Measurements from ENCODE around the gene CCNA2. TPM values are rescaled to one million over a fixed set of nuclear protein-coding genes. Genes with fewer than 3 reads are reported as not detected.
A peak's percentile ranks its signal among the peaks of the same experiment; 100 is the strongest.

The CCNA2 gene
- total RNA-seq, 1 experiment from 2014 or later, result 59.1 TPM

DNA sequence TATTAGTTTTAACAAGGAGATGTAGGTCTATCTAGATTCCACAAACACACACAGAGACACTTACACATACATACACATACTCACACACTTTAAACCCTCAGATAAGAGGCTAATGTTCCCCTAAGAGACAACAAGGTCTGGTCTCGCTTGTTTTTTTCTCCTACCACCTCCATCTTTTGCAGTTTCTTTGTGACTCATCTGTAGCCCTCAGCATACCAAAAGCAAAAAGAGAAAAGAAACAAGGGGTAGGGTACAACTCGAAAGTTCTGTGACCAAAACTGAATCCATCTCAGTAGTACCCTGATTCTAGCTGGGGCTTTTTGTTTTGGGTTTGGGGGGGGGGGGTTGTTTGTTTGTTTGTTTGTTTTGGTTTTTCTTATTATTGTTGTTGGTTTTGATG, 34.8 kb downstream of the CCNA2 start:
- Histone ChIP-seq H3K9me2 (replicated peaks; ENCODE audit: low read length) (no peaks in the 10 kb centered on the region), H3K36me3 (ENCODE audit: low read depth, low read length) (no peaks in the 10 kb centered on the region), H3K79me2 (ENCODE audit: low read length) (no peaks in the 10 kb centered on the region), H4K20me1 (ENCODE audit: low read length) (no peaks in the 10 kb centered on the region), H3K4me2 (ENCODE audit: low read length) (0 out of 2 replicates have a peak overlapping the region, but pooled peaks have one; percentile 75), H3K4me1 (ENCODE audit: insufficient read depth, low read length) (peaks cover 38% of the 10 kb centered on the region), H2AFZ (ENCODE audit: low read length) (no peak overlapping the region), H3K9me3 (ENCODE audit: low read length) (no peaks in the 10 kb centered on the region), H3K9ac (ENCODE audit: low read length) (no peak overlapping the region), H3K27ac (ENCODE audit: low read length) (peak overlapping the region; percentile 59; the same call in 1 of the 2 replicates), H3K4me3 (ENCODE audit: low read length) (no peak overlapping the region), H3F3A (ENCODE audit: low read length, unreplicated experiment) (peaks cover 3% of the 10 kb centered on the region), H3K27me3 (ENCODE audit: low read length) (no peaks in the 10 kb centered on the region)
- no peak for ATAC-seq
- no peak for DNase-seq
- POLR2A ChIA-PET (ENCODE audit: unreplicated experiment), result no interaction called here
- no peak for TF ChIP-seq CTCF (conservative IDR thresholded peaks at IDR 0.05; ENCODE audit: low read depth, low read length)
- no peak for TF ChIP-seq EZH2 (IDR thresholded peaks at IDR 0.05; ENCODE audit: low read length, unreplicated experiment)
- no peak for TF ChIP-seq EZH2phosphoT487 (IDR thresholded peaks at IDR 0.05; ENCODE audit: borderline replicate concordance, low read length)
- CTCF ChIA-PET, result no interaction called here
- intact Hi-C loops (cut with micrococcal nuclease), result no loop called here
- BruUV-seq (replicated peaks), result no TSS peak

- no peaks in the 10 kb centered on the region for H3K9me2 ChIP-seq (replicated peaks; ENCODE audit: low read length)
- no TSS peak for BruUV-seq (replicated peaks)
- H4K20me1 ChIP-seq (ENCODE audit: low read length), result no peaks in the 10 kb centered on the region
- H3K79me2 ChIP-seq (ENCODE audit: low read length), result no peaks in the 10 kb centered on the region
- H3K4me1 ChIP-seq (ENCODE audit: insufficient read depth, low read length), result peaks cover 37% of the 10 kb centered on the region
- H3K27me3 ChIP-seq (ENCODE audit: low read length), result no peaks in the 10 kb centered on the region
- H3K9ac ChIP-seq (ENCODE audit: low read length), result no peak overlapping the region
- no peaks in the 10 kb centered on the region for H3K9me3 ChIP-seq (ENCODE audit: low read length)
- no peaks in the 10 kb centered on the region for H3K36me3 ChIP-seq (ENCODE audit: low read depth, low read length)
- ATAC-seq (no peak), DNase-seq (no peak)
- no peak overlapping the region for H2AFZ ChIP-seq (ENCODE audit: low read length)
- TF ChIP-seq EZH2 (IDR thresholded peaks at IDR 0.05; ENCODE audit: low read length, unreplicated experiment), result no peak
- no peak for TF ChIP-seq CTCF (conservative IDR thresholded peaks at IDR 0.05; ENCODE audit: low read depth, low read length)
- TF ChIP-seq EZH2phosphoT487 (IDR thresholded peaks at IDR 0.05; ENCODE audit: borderline replicate concordance, low read length), result no peak
- intact Hi-C loops (cut with micrococcal nuclease), result no loop called here
- ChIA-PET CTCF (no interaction called here), POLR2A (ENCODE audit: unreplicated experiment) (no interaction called here)
- no peak overlapping the region for H3K27ac ChIP-seq (ENCODE audit: low read length)
- no peak overlapping the region for H3K4me2 ChIP-seq (ENCODE audit: low read length)
- H3K4me3 ChIP-seq (ENCODE audit: low read length), result no peak overlapping the region
- H3F3A ChIP-seq (ENCODE audit: low read length, unreplicated experiment), result peaks cover 3% of the 10 kb centered on the region
Measured at GRCh38 chr4:121786221-121786620, 37.5 kb downstream of the CCNA2 start.

- no peaks in the 10 kb centered on the region for H3K9me3 ChIP-seq (ENCODE audit: low read length)
- H3K9me2 ChIP-seq (replicated peaks; ENCODE audit: low read length), result no peaks in the 10 kb centered on the region
- peaks cover 3% of the 10 kb centered on the region for H3F3A ChIP-seq (ENCODE audit: low read length, unreplicated experiment)
- no peaks in the 10 kb centered on the region for H3K27me3 ChIP-seq (ENCODE audit: low read length)
- 0 out of 2 replicates have a peak overlapping the region, but pooled peaks have one; percentile 8 for H3K4me2 ChIP-seq (ENCODE audit: low read length)
- no peak overlapping the region for H3K4me3 ChIP-seq (ENCODE audit: low read length)
- intact Hi-C loops (cut with micrococcal nuclease), result no loop called here
- POLR2A ChIA-PET (ENCODE audit: unreplicated experiment), result no interaction called here
- CTCF ChIA-PET, result no interaction called here
- no peaks in the 10 kb centered on the region for H4K20me1 ChIP-seq (ENCODE audit: low read length)
- H3K4me1 ChIP-seq (ENCODE audit: insufficient read depth, low read length), result peaks cover 30% of the 10 kb centered on the region
- H3K79me2 ChIP-seq (ENCODE audit: low read length), result no peaks in the 10 kb centered on the region
- no peak overlapping the region for H2AFZ ChIP-seq (ENCODE audit: low read length)
- H3K27ac ChIP-seq (ENCODE audit: low read length), result peak overlapping the region; percentile 48
- H3K36me3 ChIP-seq (ENCODE audit: low read depth, low read length), result no peaks in the 10 kb centered on the region
- TF ChIP-seq EZH2 (IDR thresholded peaks at IDR 0.05; ENCODE audit: low read length, unreplicated experiment) (no peak), CTCF (conservative IDR thresholded peaks at IDR 0.05; ENCODE audit: low read depth, low read length) (no peak), EZH2phosphoT487 (IDR thresholded peaks at IDR 0.05; ENCODE audit: borderline replicate concordance, low read length) (no peak)
- no TSS peak for BruUV-seq (replicated peaks)
- DNase-seq (peak; percentile 14), ATAC-seq (no peak)
- H3K9ac ChIP-seq (ENCODE audit: low read length), result no peak overlapping the region
Measured at GRCh38 chr4:121785479-121785878, 38.2 kb downstream of the CCNA2 start.

Data from PC-3 (cell line).